AG04449 (cell line): ENCODE results near the gene C2orf72.

Source experiments
- CTCF ChIA-PET: fragments of 350-600 bp; formaldehyde crosslinking; extraction: SDS; loops from one replicate; lab custom pipeline; 2021; ENCODE audit warnings: antibody characterized with exemption; lab: Yijun Ruan, JAX
- POLR2A ChIA-PET: fragments of 400-600, 350-600 bp; formaldehyde crosslinking; extraction: SDS; loops from one replicate; lab custom pipeline; 2020; ENCODE audit warnings: antibody characterized with exemption, inconsistent platforms; lab: Yijun Ruan, JAX
- DNase-seq: peaks from one replicate; pipeline ENCODE4 v3.0.0-alpha.2; 2010; ENCODE audit warnings: low read depth, low spot score
- H3K4me3 ChIP-seq: 2 replicates; pipeline ENCODE4 v1.5.1; 2011; ENCODE audit warnings: low read depth, mild to moderate bottlenecking, control low read depth, low read length
- CTCF ChIP-seq: IDR thresholded peaks from one replicate; pipeline ENCODE4 v1.5.1; 2011; ENCODE audit warnings: mild to moderate bottlenecking, moderate library complexity, low read length, control low read depth, inconsistent platforms; ENCODE audit not compliant: insufficient read depth; ENCODE audit errors: missing control alignments

Gene C2orf72

GRCh38 chr2:231056453-231057416 is 19.4 kb downstream of the C2orf72 start, which contains the start of gene PSMD1:
Gene PSMD1 (plus strand): TSS chr2:231056867. CDS start chr2:231057026, 159 bp downstream.
- peak within 1 kb of the TSS; percentile 89 for H3K4me3 ChIP-seq
- ChIA-PET POLR2A (interaction anchor here (0.6 to 0.7 kb wide), 2 partner anchors 47 to 158 kb away, joined by 3 read pairs; no protein-coding TSS in a partner anchor), CTCF (interaction anchor here (0.7 to 7.0 kb wide), 16 partner anchors 10 to 356 kb away, joined by 3 to 77 read pairs (median 4); partner anchors contain the start of gene ARMC9)
- peak; percentile 55 for DNase-seq
- TF ChIP-seq CTCF: peak; percentile 98

GRCh38 chr2:231057590-231057989 is 20.3 kb downstream of the C2orf72 start:
- POLR2A ChIA-PET: interaction anchor here (0.6 kb wide), 1 partner anchor 46 kb away, joined by 3 read pairs; no protein-coding TSS in a partner anchor
- no peak for DNase-seq
- H3K4me3 ChIP-seq: peak overlapping the region; percentile 89
- CTCF ChIA-PET: interaction anchor here (0.7 to 5.9 kb wide), 13 partner anchors 10 to 233 kb away, joined by 3 to 50 read pairs (median 4); partner anchors contain the start of gene ARMC9
- no peak for TF ChIP-seq CTCF

GRCh38 chr2:231058761-231059550 is 21.6 kb downstream of the C2orf72 start:
- POLR2A ChIA-PET: no interaction called here
- TF ChIP-seq CTCF: no peak
- CTCF ChIA-PET: interaction anchor here (1.2 to 1.4 kb wide), 2 partner anchors 10 to 234 kb away, joined by 3 to 7 read pairs; no protein-coding TSS in a partner anchor
- peak overlapping the region; percentile 16; the same call in 1 of the 2 replicates for H3K4me3 ChIP-seq
- DNase-seq: no peak

- DNase-seq: no peak
- TF ChIP-seq CTCF: no peak
- no peak overlapping the region for H3K4me3 ChIP-seq
- ChIA-PET CTCF (no interaction called here), POLR2A (no interaction called here)
These were observed 22.4 kb downstream of the C2orf72 start for GRCh38 chr2:231059756-231060155.

GRCh38 chr2:231062776-231063175 is 25.5 kb downstream of the C2orf72 start:
- POLR2A ChIA-PET: no interaction called here
- no peak for DNase-seq
- TF ChIP-seq CTCF: no peak
- CTCF ChIA-PET: interaction anchor here (4.1 kb wide), 1 partner anchor 9 kb away, joined by 20 read pairs; no protein-coding TSS in a partner anchor
- no peak overlapping the region for H3K4me3 ChIP-seq
